Lower lobe of right lung (tissue), 2 donors: ENCODE measurements around the gene ITGA11. TPM values are rescaled to one million over a fixed set of nuclear protein-coding genes. Genes with fewer than 3 reads are reported as not detected.

Experiments
- ATAC-seq, 2 donors: fragments of 200-7000 bp; cut with Tn5 transposase; one replicate each; pipeline ENCODE4 v1.9.1; 2020 to 2022; ENCODE audit warnings: mild to moderate bottlenecking in 2 of 2, moderate library complexity in 2 of 2
- DNase-seq: peaks from one replicate; pipeline ENCODE4 v3.0.0-alpha.2; 2020
- H3K27ac ChIP-seq: fragments of 200-600 bp; one replicate; pipeline ENCODE4 v1.8.0; 2022
- H3K27me3 ChIP-seq: fragments of 200-600 bp; one replicate; pipeline ENCODE4 v1.8.0; 2022; ENCODE audit warnings: low read depth
- H3K36me3 ChIP-seq: fragments of 200-600 bp; one replicate; pipeline ENCODE4 v1.8.0; 2022; ENCODE audit warnings: mild to moderate bottlenecking
- H3K4me1 ChIP-seq: fragments of 200-600 bp; one replicate; pipeline ENCODE4 v1.8.0; 2022
- H3K4me3 ChIP-seq: fragments of 200-600 bp; one replicate; pipeline ENCODE4 v1.8.0; 2022; ENCODE audit warnings: mild to moderate bottlenecking
- H3K9me3 ChIP-seq: fragments of 200-600 bp; one replicate; pipeline ENCODE4 v1.8.0; 2022
- intact Hi-C: fragments of 100-400 bp; cut with DNase I; formaldehyde crosslinking; loops from one replicate; pipeline ENCODE4 v1.11.0; 2022
- total RNA-seq: library from RNA; stranded (reverse); fragmentation: NEBNext Ultra II Directional; extraction: Animal tissue kit (Norgen Biotek cat#: 25700); gene quantifications from one replicate; pipeline ENCODE4 v1.2.1, GENCODE V29; 2021
- TF ChIP-seq, protein P1 (sequence below): fragments of 200-600 bp; IDR thresholded peaks from one replicate; pipeline ENCODE4 v1.8.0; 2022; ENCODE audit warnings: antibody characterized with exemption, mild to moderate bottlenecking
- donor health status: DM: no; HTN: yes; CAD: no; lungs with severe emphysema.

Gene ITGA11
- total RNA-seq, 1 donor from 2014 or later: 2.7 TPM

GRCh38 chr15:68303134-68303533, 128.8 kb downstream of the ITGA11 start:
- ATAC-seq (no peak), DNase-seq (no peak)
- H3K9me3 ChIP-seq: no peaks in the 10 kb centered on the region
- TF ChIP-seq, protein P1, sequence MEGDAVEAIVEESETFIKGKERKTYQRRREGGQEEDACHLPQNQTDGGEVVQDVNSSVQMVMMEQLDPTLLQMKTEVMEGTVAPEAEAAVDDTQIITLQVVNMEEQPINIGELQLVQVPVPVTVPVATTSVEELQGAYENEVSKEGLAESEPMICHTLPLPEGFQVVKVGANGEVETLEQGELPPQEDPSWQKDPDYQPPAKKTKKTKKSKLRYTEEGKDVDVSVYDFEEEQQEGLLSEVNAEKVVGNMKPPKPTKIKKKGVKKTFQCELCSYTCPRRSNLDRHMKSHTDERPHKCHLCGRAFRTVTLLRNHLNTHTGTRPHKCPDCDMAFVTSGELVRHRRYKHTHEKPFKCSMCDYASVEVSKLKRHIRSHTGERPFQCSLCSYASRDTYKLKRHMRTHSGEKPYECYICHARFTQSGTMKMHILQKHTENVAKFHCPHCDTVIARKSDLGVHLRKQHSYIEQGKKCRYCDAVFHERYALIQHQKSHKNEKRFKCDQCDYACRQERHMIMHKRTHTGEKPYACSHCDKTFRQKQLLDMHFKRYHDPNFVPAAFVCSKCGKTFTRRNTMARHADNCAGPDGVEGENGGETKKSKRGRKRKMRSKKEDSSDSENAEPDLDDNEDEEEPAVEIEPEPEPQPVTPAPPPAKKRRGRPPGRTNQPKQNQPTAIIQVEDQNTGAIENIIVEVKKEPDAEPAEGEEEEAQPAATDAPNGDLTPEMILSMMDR: no peak
- no peaks in the 10 kb centered on the region for H3K36me3 ChIP-seq
- intact Hi-C loops: loop anchor here (10.0 kb wide), 1 partner anchor 82 kb away; no protein-coding TSS in a partner anchor
- H3K4me3 ChIP-seq: no peak overlapping the region
- H3K4me1 ChIP-seq: peaks cover 20% of the 10 kb centered on the region
- no peak overlapping the region for H3K27ac ChIP-seq
- no peaks in the 10 kb centered on the region for H3K27me3 ChIP-seq

DNA sequence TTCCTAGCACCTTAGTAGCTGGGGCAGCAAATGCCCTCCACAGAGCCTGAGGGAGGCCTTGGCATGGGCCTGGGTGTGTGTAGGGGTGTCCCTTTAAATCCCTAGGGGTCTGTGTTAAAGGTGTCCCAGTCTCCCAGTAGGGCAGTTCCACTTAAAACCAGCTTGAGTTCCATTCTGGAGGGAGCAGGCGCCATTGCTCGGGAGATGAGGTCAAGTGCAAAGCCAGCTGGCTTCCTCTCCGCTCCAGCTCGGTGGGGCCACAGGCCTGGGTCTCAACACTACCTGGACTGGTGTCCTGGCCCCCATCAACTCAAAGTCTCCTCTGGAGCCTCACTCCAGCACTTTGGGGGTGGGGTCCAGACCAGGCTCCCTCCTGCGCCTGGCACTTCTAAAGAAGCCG, 129.2 kb downstream of the ITGA11 start:
- no peak for ATAC-seq
- H3K4me3 ChIP-seq: no peak overlapping the region
- intact Hi-C loops: loop anchor here (10.0 kb wide), 1 partner anchor 82 kb away; no protein-coding TSS in a partner anchor
- no peaks in the 10 kb centered on the region for H3K9me3 ChIP-seq
- TF ChIP-seq, protein P1: no peak
- H3K36me3 ChIP-seq: no peaks in the 10 kb centered on the region
- H3K4me1 ChIP-seq: peaks cover 20% of the 10 kb centered on the region
- no peak overlapping the region for H3K27ac ChIP-seq
- no peaks in the 10 kb centered on the region for H3K27me3 ChIP-seq
- no peak for DNase-seq

GRCh38 chr15:68301301-68301700, 130.7 kb downstream of the ITGA11 start:
- TF ChIP-seq, protein P1: no peak
- Histone ChIP-seq H3K36me3 (no peaks in the 10 kb centered on the region), H3K4me1 (peaks cover 20% of the 10 kb centered on the region), H3K9me3 (no peaks in the 10 kb centered on the region), H3K27ac (no peak overlapping the region), H3K27me3 (no peaks in the 10 kb centered on the region), H3K4me3 (no peak overlapping the region)
- ATAC-seq (no peak), DNase-seq (no peak)
- intact Hi-C loops: loop anchor here (10.0 kb wide), 1 partner anchor 84 kb away; no protein-coding TSS in a partner anchor

DNA sequence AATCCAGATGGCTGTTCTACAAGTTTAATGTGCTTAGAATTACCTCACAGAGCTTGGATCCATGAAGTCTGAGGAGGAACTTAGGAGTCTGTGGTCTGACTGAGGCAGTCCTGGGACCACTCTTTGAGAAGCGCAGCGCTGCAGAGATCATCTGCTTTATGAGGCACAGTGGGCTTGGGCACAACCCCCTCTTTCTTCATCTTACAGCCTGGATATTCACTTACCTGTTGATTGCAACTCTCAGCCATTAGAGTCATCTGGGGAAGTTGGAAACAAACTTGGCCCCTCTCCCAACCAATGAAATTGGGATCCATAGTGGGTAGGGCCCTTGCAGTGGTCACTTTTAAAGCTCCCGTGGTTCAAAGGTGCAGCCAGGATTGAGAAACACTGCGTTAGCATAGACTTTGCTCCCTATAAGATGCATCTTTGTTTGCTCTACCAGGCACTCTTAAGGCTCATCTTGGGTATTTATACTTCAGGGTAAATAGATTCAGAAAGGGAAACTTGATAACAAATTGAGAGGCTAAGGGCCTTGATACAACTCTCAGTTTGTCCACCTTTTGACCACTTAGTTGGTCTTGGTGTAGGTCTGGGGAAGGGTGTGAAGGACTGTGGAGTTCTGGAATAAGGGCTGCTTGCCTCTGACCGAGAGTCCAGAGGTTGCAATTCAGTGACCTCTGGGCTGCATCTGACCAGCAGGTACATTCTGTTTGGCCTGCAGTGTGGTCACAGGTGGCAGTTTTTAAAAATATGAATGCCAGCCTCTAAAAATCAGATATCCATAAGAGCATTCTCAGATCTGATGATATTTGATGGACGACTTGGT, 131.6 kb downstream of the ITGA11 start:
- H3K9me3 ChIP-seq: no peaks in the 10 kb centered on the region
- H3K27ac ChIP-seq: peak overlapping the region; percentile 59
- ATAC-seq: no peak
- no peaks in the 10 kb centered on the region for H3K36me3 ChIP-seq
- H3K27me3 ChIP-seq: no peaks in the 10 kb centered on the region
- DNase-seq: no peak
- H3K4me1 ChIP-seq: peaks cover 27% of the 10 kb centered on the region
- intact Hi-C loops: loop anchor here (10.0 kb wide), 1 partner anchor 84 kb away; no protein-coding TSS in a partner anchor
- TF ChIP-seq, protein P1: no peak
- H3K4me3 ChIP-seq: no peak overlapping the region

- Histone ChIP-seq H3K4me3 (peak overlapping the region; percentile 40), H3K9me3 (no peaks in the 10 kb centered on the region), H3K27ac (peak overlapping the region; percentile 59), H3K36me3 (no peaks in the 10 kb centered on the region), H3K27me3 (no peaks in the 10 kb centered on the region), H3K4me1 (peaks cover 35% of the 10 kb centered on the region)
- intact Hi-C loops: no loop called here
- ATAC-seq: no peak
- no peak for DNase-seq
- TF ChIP-seq, protein P1: no peak
Observed at GRCh38 chr15:68299436-68299835, 132.5 kb downstream of the ITGA11 start.
